Rectal smooth muscle tissue (tissue), 1 donor: ENCODE measurements around the gene KIAA1217.

Source experiments
- H3K27ac ChIP-seq: one replicate; pipeline ENCODE4 v1.7.0; 2013; ENCODE audit warnings: low read depth, low read length, inconsistent platforms
- H3K27me3 ChIP-seq: one replicate; pipeline ENCODE4 v1.7.0; 2013; ENCODE audit warnings: low read length; ENCODE audit not compliant: control insufficient read depth, insufficient read depth
- H3K36me3 ChIP-seq: one replicate; pipeline ENCODE4 v1.7.0; 2013; ENCODE audit warnings: low read length; ENCODE audit not compliant: control insufficient read depth, insufficient read depth
- H3K4me1 ChIP-seq: one replicate; pipeline ENCODE4 v1.7.0; 2013; ENCODE audit warnings: low read length; ENCODE audit not compliant: control insufficient read depth, insufficient read depth
- H3K4me3 ChIP-seq: one replicate; pipeline ENCODE4 v1.7.0; 2013; ENCODE audit warnings: low read length
- H3K9ac ChIP-seq: one replicate; pipeline ENCODE4 v1.7.0; 2013; ENCODE audit warnings: low read length

The KIAA1217 gene

GRCh38 chr10:24542314-24543270 lies 333.7 kb downstream of the KIAA1217 start:
- H3K4me3 ChIP-seq: no peak overlapping the region
- no peak overlapping the region for H3K9ac ChIP-seq
- peaks cover 3% of the 10 kb centered on the region for H3K36me3 ChIP-seq
- no peak overlapping the region for H3K27ac ChIP-seq
- no peaks in the 10 kb centered on the region for H3K4me1 ChIP-seq
- no peaks in the 10 kb centered on the region for H3K27me3 ChIP-seq

DNA sequence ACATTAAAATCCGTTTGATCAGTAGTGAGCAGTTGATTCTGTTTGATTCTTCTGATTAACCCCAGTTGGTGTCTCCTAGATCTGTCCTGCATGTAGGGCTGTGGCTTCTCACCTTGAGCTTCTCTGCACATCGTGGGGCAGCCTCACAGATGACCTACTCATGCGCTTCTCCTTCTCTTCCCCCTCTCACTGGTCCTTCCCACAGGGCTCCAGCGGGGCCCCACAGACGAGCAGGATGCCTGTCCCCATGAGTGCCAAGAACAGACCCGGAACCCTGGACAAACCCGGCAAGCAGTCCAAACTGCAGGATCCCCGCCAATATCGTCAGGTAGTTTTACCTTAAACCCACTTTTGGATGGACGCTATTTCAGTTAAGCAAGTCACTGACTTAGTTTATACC lies 335.8 kb downstream of the KIAA1217 start:
- Histone ChIP-seq H3K9ac (no peak overlapping the region), H3K4me1 (no peaks in the 10 kb centered on the region), H3K36me3 (peaks cover 3% of the 10 kb centered on the region), H3K27me3 (no peaks in the 10 kb centered on the region), H3K4me3 (no peak overlapping the region), H3K27ac (no peak overlapping the region)

DNA sequence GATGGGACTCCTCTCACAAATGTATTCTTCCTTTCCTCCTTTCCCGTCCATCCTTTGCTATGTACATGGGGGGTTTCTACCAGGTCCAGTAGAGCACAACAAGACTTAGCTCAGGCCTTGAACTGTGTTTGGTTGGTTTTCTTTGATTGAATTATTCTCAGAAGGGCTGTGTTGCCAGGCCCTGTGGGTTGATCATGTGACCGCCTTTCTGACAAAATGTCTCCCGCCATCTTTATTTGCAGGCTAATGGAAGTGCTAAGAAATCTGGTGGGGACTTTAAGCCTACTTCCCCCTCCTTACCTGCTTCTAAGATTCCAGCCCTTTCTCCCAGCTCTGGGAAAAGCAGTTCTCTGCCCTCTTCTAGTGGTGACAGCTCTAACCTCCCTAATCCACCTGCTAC lies 336.6 kb downstream of the KIAA1217 start:
- Histone ChIP-seq H3K36me3 (peaks cover 3% of the 10 kb centered on the region), H3K27ac (no peak overlapping the region), H3K4me1 (no peaks in the 10 kb centered on the region), H3K9ac (no peak overlapping the region), H3K4me3 (no peak overlapping the region), H3K27me3 (no peaks in the 10 kb centered on the region)

DNA sequence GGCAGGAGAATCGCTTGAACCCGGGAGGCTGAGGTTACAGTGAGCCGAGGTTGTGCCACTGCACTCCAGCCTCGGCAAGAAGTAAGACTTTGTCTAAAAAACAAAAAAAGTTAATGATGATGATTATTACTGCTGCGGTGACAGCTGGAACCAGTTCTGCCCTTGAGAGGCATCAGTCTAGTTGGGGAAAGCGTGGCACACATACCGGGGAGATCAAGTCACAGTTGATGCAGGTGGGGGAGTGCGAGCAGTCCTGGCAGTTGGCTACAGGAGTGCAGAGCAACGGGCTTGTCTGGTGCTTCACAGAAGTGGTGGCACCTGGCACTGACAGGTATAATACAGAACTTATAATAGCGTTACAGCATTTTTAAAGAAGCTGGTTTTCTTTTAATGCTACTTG lies 341.7 kb downstream of the KIAA1217 start:
- Histone ChIP-seq H3K4me1 (no peaks in the 10 kb centered on the region), H3K9ac (no peak overlapping the region), H3K36me3 (peaks cover 3% of the 10 kb centered on the region), H3K4me3 (no peak overlapping the region), H3K27ac (no peak overlapping the region), H3K27me3 (no peaks in the 10 kb centered on the region)

- Histone ChIP-seq H3K27me3 (no peaks in the 10 kb centered on the region), H3K4me1 (no peaks in the 10 kb centered on the region), H3K36me3 (no peaks in the 10 kb centered on the region), H3K9ac (no peak overlapping the region), H3K4me3 (no peak overlapping the region), H3K27ac (no peak overlapping the region)
These were observed 342.2 kb downstream of the KIAA1217 start for GRCh38 chr10:24551161-24551560.

GRCh38 chr10:24552346-24553016 lies 343.5 kb downstream of the KIAA1217 start:
- Histone ChIP-seq H3K4me1 (no peaks in the 10 kb centered on the region), H3K36me3 (no peaks in the 10 kb centered on the region), H3K4me3 (no peak overlapping the region), H3K27ac (no peak overlapping the region), H3K9ac (no peak overlapping the region), H3K27me3 (no peaks in the 10 kb centered on the region)

GRCh38 chr10:24553051-24553612 lies 344.2 kb downstream of the KIAA1217 start:
- Histone ChIP-seq H3K4me3 (no peak overlapping the region), H3K27ac (no peak overlapping the region), H3K4me1 (no peaks in the 10 kb centered on the region), H3K27me3 (no peaks in the 10 kb centered on the region), H3K9ac (no peak overlapping the region), H3K36me3 (no peaks in the 10 kb centered on the region)

- Histone ChIP-seq H3K9ac (no peak overlapping the region), H3K4me1 (no peaks in the 10 kb centered on the region), H3K27ac (no peak overlapping the region), H3K4me3 (no peak overlapping the region), H3K36me3 (no peaks in the 10 kb centered on the region), H3K27me3 (no peaks in the 10 kb centered on the region)
These were observed 345.1 kb downstream of the KIAA1217 start for GRCh38 chr10:24554036-24554435.

DNA sequence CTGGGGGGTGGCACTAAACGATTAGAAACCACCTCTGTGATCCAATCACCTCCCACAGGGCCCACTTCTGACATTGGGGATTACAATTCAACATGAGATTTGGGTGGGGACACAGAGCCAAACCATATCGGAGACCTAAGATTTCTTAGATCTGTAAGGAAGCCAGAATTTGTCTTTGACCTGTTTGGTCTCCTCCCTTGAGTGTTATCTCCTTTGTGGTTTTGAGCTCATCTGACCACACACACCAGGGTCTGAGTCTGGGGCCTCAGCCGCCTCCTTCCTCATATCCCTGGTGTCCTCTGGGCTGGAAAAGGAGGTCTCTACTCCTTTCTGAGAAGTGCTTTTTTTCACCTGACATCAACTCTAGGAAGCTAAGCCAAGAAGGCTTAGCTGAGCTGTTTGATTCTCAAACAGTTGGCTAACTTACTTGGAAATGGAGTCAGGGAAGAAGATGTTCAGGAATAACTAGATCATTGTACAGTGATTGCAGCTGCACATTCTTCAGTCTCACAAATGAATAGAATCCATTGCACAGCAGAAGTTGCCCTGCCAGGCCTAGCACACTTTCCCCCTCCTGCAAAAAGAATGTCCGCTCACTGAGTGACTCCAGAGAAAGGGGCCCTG lies 347.3 kb downstream of the KIAA1217 start:
- Histone ChIP-seq H3K36me3 (no peaks in the 10 kb centered on the region), H3K4me3 (no peak overlapping the region), H3K4me1 (no peaks in the 10 kb centered on the region), H3K27me3 (no peaks in the 10 kb centered on the region), H3K9ac (no peak overlapping the region), H3K27ac (no peak overlapping the region)

- Histone ChIP-seq H3K36me3 (no peaks in the 10 kb centered on the region), H3K27ac (no peak overlapping the region), H3K4me3 (no peak overlapping the region)
These were observed 348.1 kb downstream of the KIAA1217 start for GRCh38 chr10:24556750-24557742.

DNA sequence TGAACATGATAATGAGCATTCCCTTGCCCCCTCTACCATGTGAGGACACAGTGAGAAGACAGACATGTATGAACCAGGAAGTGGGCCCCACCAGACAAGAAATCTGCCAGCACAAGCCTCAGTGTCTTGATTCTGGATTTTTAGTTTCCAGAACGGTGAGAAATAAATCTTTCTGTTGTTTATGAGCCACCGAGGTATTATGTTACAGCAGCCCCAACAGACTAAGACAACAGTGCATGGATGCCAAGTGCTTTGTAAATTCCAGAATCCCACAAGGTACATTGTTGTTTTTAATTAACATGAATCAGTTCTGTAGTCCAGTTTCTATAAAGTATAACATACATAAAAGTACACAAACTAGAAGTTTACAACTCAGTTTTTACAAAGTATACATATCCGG lies 352.5 kb downstream of the KIAA1217 start:
- no peaks in the 10 kb centered on the region for H3K27me3 ChIP-seq
- no peak overlapping the region for H3K27ac ChIP-seq
- no peaks in the 10 kb centered on the region for H3K36me3 ChIP-seq
- no peak overlapping the region for H3K9ac ChIP-seq
- no peak overlapping the region for H3K4me3 ChIP-seq
- H3K4me1 ChIP-seq: no peaks in the 10 kb centered on the region

More at GRCh38 chr10:24556750-24557742, 348.1 kb downstream of the KIAA1217 start:
- Histone ChIP-seq H3K4me1 (no peaks in the 10 kb centered on the region), H3K9ac (no peak overlapping the region), H3K27me3 (no peaks in the 10 kb centered on the region)
